Forelimb muscle (tissue), 1 donor: ENCODE measurements around the gene ABCG2. TPM values are rescaled to one million over a fixed set of nuclear protein-coding genes. Genes with fewer than 3 reads are reported as not detected.
"Not testable (repeated sequence)": the region's sequence is repeated elsewhere in the genome, so short reads cannot be mapped to it uniquely, and the experiment has no call there.

Experiments
- DNase-seq: peaks from one replicate; pipeline ENCODE4 v3.0.0-alpha.2; 2013; ENCODE audit warnings: low read depth
- polyA plus RNA-seq: library from polyadenylated mRNA; unstranded; fragments of 120-200 nt; gene quantifications from one replicate; pipeline ENCODE4 v1.2.1, GENCODE V29; 2013; ENCODE audit not compliant: insufficient read length

ABCG2 gene
- polyA plus RNA-seq, 1 donor: 4.2 TPM

DNA sequence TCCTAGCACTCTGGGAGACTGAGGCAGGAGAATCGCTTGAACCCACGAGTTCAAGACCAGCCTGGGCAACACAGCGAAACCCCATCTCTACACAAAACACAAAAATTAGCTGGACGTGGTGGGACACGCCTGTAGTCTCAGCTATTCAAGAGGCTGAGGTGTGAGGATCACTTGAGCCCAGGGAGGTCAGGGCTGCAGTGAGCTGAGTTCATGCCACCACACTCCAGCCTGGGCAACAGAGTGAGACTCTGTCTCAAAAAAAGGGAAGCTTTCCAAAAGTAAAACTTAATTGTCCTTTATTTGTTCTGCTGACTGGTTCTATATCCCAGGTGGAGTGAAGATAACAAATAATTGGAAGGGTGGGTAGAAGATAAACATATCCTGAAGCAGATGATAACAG, 45.6 kb downstream of the ABCG2 start:
- DNase-seq: no peak

DNA sequence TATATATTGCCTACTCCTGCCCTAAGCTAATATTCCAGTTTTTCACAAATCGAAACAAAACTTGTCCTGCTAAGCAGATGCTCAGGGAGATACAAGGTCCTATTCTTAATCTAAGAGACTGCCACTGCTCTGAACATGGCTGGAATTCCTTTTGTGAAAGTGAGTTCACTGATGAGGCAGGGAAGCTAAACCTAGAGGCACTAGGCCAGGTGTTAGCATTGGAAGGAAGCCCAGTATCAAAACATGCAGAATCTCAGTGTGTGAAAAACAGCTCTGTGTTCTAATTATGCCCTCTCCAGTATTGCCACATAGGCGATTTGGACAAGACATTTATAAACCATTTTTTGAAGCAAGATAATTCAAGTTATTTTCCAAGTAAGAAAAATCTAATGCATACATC, 47.6 kb downstream of the ABCG2 start:
- no peak for DNase-seq

DNA sequence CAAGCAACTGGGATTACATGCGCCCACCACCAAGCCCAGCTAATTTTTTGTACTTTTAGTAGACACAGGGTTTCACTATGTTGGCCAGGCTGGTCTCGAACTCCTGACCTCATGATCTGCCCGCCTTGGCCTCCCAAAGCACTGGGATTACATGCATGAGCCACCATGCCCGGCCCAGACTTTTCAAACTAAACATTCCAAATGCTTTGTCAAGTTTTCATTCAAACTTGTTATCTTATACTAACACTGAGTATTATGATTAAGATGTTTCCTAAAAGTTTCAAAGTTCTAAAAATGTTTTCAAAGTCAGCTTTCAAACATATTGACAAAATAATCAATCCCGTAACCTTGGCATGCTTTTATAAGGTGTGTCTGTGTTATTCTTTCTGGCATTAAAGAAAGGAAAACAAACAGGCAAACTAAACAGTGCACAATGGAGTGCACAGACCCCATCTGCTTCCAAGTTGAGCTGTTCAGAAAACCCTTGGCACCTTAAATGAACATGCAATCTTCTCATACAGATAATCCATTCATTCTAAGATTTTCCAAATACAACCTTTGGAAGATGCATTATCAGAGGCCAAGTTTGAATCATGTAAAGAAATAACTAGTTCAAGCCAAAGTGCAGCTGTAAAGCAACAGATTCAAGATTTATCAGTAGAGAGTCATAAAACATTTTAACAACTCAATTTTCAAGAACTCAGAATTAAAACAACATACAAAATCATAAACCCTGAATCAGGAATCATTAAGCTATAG, 49.1 kb downstream of the ABCG2 start:
- no peak for DNase-seq

DNA sequence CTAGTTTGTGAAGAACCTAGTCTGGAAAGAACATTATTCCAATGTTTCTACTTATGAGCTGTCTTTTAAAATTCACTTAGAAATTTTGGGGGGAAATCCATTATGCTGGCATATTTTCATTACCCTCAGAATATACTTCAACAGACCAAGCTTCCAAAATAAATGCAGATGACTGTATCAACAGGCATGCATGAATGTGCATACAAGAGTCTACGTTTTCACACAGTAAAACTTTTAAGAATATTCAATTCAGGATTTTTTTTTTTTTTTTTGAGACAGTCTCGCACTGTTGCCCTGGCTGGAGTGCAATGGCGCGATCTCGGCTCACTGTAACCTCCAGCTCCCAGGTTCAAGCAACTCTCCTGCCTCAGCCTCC, 49.7 kb downstream of the ABCG2 start:
- no peak for DNase-seq

DNA sequence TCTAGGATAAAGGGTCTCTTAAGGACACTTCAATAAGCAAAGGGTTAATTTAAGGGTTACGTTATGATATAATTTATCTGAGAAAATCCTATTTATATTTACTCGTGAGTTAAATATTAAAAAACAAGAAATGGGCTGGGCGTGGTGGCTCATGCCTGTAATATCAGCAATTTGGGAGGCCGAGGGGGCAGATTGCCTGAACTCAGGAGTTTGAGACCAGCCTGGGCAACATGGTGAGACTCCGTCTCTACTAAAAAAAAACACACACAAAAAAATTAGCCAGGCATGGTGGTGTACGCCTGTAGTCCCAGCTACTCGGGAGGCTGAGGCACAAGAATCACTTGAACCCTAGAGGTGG, 50.4 kb downstream of the ABCG2 start:
- not testable (repeated sequence) for DNase-seq

DNA sequence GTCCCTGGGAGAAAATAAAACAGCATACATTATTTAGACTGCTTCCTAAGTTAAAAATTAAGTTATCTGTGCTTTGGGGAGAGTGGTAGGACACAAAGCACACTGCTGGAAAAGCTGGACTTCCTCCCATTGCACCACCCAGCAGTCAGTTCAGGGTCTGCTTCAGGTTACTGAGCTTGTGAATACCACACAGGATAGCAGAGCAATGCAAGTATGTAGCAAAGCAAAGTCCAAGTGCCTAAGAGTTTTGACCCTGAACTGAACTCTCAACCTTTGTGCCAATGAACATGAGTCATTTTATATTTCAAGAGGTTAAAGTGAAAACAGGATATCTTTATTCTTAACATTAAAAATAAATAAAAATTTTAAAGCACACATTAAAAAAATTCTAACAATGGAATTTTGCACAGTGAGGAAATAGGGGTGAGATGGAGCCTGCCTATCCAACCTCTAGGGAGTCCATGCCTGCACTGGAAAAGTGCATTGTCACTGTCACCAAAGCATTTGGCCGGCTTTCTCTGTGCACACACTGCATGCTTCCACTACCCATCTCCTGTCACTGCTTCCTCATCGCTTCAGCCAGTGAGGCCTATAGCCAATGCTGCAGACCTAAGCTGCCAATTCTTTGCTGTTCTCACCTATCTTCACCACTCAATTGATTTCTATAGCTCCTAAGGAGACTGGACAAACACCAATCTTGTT, 50.9 kb downstream of the ABCG2 start:
- DNase-seq: no peak

DNA sequence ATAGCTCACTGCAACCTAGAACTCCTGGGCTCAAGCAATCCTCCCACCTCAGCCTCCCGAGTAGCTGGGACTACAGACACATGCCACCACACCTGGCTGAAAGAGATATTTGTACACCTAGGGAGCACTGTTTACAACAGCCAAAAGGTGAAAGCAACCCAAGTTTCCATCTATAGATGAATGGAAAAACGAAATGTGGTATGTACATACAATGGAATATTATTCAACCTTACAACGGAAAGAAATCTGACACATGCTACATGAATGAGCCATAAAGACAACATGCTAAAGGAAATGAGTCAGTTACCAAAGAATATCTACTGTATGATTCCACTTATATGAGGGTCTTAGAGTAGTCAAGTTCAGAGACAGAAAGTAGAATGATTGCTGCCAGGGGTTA, 52.2 kb downstream of the ABCG2 start:
- DNase-seq: no peak

DNA sequence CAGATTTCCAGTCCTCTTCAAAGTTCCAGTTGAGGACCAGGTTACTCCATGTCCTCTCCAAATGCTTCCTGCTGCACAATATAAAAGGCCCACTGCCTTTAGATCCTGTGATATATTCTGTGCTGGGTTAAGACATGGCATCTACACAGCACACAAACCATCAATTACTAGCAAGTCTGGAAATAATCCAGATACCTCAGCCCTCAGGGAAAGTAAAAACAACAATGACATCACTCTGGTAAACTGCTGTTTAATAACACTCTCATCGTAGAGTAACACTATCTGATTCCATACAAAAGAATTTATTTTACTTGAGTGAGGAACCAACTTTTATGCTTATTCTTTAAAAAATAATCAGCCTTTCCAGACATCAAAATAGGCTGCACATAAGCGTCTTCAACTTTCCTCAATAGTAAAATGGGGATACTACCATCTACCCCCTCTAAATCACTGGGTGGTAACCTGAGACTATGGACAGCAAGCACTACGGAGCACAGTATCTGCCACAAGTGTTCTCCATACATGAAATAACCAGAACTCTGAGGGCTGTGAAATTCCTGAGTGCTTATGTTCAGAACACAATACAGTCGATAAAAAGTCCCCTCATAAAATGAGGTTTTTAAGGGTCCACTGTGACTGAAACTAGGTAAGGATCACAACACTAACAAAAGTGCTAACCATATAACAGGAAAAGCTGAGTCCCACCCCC, 53.4 kb downstream of the ABCG2 start:
- no peak for DNase-seq

DNA sequence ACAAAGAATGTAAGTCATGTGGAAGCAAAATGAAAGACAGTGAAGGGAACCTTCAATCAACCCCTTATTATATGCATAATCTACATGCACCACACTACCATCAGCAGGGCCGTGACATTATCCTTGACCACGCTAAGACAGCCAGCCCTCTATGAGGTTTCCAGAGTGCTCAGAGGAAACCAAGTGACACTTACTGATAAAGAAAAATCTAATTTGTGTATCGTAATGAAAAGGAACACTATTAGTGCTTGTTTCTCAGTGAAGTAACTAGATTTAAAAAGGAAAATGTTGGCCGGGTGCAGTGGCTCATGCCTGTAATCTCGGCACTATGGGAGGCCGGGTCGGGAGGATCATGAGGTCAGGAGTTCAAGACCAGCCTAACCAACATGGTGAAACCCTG, 56.4 kb downstream of the ABCG2 start:
- no peak for DNase-seq

DNA sequence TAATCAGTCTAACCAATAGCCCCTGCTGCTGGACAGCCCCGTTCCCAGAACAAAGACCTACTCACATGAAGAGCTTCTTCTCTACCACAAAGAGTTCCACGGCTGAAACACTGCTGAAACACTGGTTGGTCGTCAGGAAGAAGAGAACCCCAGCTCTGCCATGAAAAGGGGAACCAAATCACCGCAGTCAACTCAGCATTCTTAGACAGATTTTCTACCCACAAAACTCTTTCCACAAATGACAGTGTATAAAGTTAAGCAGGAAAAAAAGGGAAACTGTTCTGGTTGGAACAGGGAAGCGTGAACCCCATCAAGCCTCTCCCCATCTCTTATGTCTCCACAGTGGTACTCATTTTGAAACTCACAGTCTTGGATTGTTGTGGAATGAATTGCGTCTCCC, 57.3 kb downstream of the ABCG2 start:
- DNase-seq: peak; percentile 16

DNA sequence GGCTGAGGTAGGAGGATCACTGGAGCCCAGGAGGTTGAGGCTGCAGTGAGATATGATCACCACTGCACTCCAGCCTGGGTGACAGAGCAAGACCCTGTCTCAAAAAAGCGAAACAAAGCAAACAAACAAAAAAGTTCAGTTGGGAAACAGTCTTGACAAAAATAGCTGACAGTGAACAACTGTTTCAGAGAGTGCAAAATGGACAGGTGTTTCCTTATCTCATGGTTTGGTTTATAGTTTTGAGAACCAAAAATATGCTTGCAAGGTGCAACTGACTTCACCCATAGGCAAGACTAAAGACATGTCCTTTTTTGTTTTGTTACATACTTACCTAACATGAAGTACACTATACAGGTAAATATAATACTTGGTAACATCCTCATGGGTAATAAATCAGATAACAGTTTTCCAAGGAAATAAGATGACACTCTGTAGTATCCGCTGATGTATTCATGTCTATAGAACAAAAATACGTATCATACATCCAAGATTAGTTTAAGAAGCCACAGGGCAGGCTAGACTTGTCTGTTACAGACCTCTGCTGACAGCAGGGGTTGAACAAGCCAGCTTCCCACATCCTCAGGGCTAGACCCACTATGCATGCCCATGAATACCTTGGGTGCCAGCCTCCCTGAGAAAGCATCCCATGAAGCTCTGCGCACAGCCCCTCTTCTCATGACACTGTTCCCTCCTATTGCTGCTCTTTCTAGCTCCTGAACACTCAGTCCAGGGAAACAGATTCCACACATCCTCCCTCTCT, 59.3 kb downstream of the ABCG2 start:
- no peak for DNase-seq

DNA sequence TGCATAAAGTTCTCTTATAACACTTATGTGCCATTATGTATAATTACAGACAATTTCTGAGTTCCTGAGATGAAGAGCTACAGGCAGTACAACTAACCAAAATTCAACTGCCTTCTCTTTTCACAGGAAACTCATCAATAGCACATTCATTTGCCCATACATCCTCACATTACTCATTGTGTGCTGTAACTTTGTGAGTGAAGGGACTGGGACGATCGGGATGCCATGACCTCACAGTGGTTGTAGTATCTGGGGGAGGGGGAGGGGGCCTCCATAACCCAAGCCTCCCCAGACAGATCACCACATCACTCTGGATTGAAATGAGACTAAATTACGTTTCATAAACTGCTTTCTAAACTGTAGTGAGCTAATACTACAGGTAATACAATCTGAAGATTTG, 60.7 kb downstream of the ABCG2 start:
- no peak for DNase-seq

DNA sequence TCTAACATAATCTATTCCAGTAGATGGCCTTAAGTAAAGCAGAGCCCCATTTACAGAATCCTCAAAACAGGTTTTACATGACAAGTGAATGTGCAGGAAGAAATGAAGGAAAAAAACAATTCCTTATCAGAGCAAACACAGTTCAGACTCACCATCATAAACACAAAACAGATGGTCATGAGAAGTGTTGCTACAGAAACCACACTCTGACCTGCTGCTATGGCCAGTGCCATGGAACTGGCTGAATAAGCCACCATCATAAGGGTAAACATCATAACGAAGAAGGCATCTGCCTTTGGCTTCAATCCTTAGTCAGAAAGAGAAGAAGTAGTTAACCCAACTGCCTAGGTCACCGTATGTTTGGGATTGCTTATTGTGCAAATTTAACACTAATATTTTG, 61.1 kb downstream of the ABCG2 start:
- DNase-seq: no peak

DNA sequence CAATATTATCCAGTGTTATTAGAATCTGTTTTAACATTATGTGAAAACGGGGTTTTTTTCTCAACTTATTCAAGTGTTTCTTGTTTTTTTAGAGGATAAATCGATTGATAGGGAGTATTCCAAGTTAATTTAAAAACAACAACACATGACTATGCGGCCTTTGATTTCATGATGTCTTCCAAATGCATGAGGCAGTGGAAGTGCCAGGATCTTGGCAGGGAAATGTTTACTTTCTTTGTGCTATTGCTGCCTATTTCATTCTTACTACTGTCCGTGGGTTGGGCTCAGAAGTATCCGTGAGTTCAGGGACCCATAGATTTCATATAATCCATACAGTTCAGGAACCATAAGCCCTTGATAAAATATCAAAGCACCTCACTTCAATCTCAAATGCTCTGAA, 64.6 kb downstream of the ABCG2 start:
- DNase-seq: no peak

DNA sequence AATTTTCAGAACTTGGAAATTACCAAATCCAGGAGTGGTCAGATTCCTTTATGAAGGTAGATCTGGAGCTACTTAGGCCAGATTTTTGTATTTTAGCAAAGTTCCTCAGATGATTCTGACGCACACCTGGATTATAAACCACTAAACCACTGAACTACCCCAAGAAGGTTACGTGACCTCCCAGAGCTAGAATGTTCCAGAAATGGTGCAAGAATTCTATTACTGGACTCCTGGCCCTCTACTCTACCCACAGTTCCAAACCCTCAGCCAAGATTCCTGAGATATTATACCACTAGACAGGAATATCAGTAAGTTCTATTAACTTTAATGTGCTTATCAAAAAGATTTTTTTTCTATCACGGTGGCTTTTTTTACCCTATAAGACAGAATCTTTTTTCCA, 67.1 kb downstream of the ABCG2 start:
- no peak for DNase-seq

DNA sequence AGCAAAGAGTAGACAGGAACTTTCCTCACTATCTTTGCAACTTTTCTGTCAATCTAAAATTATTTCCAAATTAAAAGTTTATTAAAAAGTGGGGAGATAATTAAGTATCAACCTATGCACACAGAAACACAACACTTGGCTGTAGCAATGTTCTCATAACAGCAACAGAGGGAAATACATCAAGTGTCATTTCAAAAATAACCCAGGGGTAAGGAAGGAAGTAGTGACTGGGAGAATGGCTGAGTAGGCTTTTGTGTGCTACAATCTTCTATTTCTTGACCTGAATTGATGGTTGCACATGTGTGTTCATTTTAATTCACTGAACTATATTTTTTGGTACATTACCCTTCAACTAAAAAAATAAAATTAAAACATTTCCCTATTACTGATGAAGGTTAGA, 67.5 kb downstream of the ABCG2 start:
- DNase-seq: no peak

DNA sequence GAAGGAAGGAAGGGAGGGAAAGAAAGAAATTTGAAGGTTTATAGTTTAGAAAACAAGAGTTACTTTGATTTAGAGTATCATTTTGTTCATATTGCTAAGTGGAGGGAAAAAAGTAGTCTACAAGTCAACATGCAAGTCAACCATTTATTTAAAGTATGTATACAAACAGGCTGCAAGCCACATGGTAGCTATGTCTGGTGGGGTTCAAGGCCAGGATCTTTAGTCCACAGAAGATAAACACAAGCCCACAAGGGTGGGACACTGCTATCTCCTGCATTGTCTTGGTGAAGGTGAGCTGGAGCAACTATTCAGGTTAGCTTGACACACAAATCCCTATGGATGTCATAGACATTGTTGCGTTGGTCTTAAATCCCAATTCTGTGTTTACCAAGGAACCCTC, 71.4 kb downstream of the ABCG2 start:
- no peak for DNase-seq

DNA sequence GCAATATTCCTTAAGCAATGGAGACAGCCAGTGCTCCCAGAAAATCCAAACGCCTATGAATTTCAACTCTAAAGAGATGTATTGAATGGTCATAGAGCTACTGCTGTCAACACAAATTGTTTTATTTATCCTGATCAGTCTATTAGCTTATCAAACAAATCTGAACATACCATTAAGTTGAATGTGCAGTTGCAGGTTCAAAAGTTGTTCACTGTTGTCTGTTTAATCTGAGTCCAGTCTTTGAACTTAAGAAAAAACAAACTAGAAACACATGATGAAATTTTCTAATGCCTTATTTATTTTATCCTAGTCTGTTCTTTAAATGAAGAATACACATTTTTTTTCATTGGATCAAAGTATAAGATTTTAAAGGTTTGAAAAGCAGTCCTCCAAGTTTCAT, 77.8 kb downstream of the ABCG2 start:
- DNase-seq: no peak

DNA sequence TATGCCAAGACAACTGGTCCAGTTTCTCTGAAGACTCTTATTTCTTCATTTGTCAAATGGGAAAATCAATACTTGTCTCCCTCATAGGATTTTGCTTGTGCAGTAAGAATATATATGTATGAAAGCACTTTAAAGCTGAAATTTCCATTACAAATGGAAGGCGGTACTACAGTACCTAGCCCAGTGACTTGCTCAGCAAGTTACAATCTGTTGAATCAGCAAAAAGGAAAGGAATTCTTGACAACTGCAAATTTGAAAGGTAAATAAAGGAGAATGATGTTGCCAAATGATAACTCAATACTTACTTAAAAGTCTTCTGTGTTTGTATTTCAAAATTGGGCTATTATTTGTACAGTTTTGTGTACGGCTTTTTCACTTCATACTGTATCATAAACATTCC, 79.9 kb downstream of the ABCG2 start:
- DNase-seq: no peak

DNA sequence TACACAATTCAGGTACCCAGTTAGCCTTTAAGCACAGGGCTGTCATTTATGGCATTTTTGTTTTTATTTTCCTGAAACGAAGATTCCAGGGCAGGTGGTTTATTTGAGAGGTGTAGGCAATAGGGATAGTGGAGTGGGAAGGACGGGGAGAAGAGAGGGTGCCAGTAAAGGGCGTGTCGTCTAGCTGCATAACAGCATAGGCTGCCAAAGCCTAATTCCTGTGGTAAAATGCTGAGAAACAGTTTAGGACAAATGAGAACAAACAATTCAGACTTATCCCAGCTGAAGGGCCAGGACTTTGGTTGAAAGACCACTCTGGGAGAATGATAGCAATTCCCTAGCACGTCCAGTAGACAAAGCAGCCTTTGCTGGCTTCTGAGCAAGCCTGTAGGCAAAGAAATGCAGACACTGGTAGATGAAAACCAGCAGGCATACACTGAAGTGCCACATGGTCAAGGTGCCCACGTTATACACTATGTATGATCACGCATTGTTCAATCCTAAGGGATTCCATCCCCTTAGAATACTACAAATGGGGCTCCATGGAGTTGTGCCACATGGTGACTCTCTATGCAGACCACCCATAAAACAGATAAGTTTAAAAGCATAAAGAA, 80.4 kb downstream of the ABCG2 start:
- DNase-seq: no peak

DNA sequence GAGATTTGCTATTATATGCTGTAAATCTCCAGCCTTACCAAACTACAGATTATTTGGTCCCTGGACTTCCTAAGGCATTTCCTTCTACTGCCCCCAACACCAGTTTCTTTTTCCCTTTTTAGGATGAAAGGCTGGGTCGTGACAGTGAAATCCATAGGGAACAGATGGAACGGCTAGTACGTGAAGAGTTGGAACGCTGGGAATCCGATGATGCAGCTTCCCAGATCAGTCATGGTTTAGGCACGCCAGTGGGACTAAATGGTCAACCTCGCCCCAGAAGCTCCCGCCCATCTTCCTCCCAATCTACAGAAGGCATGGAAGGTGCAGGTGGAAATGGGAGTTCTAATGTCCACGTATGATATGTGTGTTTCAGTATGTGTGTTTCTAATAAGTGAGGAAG, 83.1 kb downstream of the ABCG2 start:
- no peak for DNase-seq

DNA sequence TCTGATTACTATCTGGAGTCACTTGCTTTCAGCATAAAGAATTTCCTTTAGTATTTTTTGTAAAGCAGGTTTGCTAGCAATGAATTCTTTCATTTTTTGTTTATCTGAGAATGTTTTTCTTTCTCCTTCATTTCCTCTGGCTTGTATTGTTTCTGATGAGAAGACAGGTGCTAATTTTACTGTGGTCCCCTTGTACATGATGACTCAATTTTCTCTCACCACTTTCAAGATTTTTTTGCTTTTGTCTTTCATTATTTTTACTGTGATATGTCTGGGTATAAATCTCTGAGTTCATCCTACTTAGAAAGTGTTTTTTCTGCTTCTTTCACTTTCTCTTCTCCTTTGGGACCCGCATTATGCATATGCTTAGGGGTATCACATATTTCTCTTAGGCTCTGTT, 88.4 kb downstream of the ABCG2 start:
- no peak for DNase-seq
